Activated T-cell treated with anti-CD3 and anti-CD28 coated beads for 4 hours (primary cell): ENCODE results near the gene EFCAB13.
A peak's percentile ranks its signal among the peaks of the same experiment; 100 is the strongest.

ENCODE experiments used
- DNase-seq: peaks from one replicate; pipeline ENCODE4 v3.0.0-alpha.2; 2020

The EFCAB13 gene

DNA sequence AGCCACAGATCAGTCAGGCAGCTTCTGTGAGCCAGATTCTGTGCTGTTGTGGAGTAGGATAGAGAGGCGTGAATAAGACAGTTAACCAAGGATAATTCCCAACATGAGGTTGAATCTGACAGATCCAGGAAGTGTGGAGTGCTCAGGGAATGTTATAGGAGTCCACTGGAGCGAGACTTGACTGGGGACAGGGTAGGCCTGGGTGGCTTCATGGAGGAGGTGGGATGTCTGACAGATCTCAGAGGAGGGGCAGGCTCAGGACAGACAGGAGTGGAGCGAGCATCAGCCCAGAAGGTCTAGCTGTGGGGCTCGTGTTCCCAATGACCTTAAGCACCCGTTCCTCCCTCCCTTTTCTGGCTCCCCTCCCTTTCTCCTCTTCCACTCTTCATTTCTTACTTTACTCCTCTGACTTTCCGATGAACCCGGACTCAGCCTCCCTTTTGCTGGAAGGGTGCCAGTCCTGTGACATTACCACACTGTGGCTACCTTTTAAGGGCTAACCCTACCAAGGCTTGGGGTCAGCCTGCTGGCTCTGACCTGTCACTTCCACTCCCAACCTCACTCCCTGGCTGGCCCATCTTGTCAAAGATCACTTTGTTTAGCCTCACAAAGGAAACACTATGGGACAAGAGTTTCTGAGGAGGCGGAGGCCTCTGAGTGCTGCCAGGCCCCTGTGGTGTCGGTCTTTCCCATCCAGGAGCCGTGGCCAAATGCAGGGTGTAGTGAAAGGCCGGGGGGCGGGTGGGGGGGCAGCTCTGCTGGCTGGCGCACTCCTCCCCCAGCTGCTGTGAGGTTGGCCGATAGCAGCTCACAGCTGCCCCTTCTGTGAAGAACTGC, 28.5 kb upstream of the EFCAB13 start:
- DNase-seq, result no peak

DNA sequence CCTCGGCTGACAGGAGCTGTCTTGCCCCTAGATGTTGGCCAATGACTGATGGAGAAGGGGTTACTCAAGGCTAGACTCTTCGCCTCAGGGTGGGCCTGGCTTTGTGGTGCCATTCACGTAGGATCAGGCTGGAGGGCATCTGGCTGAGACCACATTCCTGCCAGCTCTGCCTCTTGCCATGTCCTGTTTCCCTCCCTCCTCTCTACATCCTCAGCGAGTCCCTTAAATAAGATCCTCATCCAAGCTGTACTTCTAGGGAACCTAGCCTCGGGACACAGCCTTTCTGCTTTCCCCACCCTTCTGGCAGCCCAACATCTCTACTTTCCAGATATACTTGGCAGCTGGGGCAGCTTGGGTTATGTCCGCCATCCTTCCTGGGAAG, 27.9 kb upstream of the EFCAB13 start:
- no peak for DNase-seq

DNA sequence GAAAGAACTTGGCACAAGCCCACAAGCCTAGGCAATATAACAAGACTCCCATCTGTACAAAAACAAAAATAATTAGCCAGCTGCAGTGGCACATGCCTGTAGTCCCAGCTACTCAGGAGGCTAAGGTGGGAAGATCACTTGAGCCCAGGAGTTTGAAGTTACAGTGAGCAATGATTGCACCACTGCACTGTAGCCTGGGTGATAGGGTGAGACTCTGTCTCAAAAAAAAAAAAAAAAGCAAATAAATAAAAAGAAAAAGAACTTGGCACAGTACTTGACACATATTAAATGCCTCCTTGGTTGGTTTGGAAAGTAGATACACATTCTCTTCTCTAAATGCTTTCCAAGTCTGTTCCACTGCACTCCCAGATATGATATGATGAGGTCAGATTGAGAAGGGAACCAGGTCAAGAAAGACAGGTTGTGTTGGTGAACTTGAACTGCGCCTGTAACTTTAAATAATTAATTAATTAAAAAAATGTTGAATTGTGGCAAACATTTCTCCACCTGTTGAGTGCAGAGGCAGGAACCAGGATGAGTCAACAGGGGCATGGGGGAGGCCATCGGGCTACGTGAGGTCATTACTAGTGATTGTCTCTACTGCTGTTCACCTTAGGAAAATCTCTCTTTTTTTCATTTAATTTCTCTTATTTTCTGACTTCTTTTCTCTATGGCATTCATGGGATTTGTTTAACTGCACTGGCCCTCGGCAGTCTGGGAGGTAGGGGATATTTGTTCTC, 25.9 kb upstream of the EFCAB13 start:
- DNase-seq, result no peak

DNA sequence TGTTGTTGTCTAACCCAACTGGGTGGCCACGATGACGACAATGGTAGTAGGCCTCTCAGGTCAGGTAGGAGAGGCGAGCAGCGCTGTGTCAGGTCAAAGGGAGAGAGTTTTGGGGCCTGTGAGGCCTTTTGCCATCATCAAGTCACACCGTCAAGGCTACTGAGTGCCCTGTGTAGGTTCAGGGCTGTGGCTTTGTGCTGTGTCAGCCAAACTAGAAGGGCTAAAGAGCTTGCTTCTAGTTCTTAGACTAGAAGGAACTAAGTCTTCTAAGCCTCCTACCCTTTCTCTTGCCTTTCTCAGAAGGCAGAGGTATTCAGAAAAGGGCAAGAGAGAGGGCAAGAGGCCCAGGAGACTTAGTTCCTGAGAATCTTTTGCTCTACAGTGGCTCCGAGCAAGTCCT, 25.0 kb upstream of the EFCAB13 start:
- DNase-seq, result no peak

DNA sequence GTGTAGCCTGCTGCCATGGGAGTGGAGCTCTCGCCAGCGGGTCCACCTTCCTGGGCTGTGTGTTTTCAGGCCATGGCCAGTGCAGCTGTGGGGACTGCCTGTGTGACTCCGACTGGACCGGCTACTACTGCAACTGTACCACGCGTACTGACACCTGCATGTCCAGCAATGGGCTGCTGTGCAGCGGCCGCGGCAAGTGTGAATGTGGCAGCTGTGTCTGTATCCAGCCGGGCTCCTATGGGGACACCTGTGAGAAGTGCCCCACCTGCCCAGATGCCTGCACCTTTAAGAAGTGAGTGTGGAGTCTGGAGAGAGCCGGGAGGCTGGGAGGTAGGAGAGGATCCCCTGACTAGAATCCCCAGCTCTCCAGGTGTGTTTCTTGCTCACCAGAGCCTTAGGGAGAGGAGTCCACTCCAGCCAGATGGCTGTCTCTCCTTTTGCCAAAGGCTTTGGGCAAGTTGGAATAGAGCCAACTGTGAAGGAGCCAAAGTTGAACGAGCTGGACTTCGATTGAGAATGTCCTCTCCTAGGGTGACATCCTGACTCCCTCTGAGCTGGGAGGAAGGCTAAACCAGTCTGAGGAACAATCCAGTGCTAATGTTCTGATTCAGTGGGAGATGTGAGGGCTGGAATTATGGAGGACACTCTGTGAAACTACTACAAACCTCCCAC, 24.4 kb upstream of the EFCAB13 start:
- DNase-seq, result no peak

DNA sequence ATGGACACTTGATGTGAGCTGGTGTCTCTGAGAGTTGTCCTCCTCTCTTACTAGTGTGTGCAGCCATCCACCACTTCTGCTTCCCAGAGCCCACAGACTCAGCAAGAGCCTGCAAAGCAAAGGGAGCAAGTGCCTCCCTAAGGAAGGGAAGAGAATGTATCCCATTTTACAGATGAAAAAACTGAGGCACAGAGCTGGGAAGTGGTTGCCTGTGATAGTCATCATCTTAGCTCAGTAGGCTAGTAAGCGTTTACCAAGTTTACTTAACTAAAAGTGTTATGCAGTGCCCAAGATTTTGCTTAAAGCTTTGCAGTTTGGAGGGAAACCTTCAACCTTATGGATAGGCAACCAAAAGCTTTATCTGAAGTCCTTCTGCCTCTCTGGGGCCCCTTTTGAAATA, 23.0 kb upstream of the EFCAB13 start:
- DNase-seq, result no peak

DNA sequence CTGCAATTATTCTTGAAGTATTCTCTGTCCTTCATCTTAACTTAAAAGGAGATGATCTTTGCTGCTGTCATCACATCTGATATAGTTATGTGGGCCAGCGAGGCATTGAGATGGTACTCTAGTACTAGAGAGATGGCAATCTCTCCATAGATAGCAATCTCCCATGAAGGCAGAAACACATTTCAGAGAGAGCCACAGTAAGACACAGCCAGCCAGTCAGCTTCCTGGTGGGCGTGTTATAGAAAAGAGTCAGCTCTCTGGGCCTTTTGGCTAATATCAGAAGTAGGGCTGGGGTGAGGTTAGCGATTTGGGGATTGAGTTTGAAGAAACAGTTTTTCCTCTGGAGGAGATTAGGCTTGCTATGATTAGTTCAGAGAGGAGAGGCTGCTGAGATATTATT, 22.6 kb upstream of the EFCAB13 start:
- no peak for DNase-seq

DNA sequence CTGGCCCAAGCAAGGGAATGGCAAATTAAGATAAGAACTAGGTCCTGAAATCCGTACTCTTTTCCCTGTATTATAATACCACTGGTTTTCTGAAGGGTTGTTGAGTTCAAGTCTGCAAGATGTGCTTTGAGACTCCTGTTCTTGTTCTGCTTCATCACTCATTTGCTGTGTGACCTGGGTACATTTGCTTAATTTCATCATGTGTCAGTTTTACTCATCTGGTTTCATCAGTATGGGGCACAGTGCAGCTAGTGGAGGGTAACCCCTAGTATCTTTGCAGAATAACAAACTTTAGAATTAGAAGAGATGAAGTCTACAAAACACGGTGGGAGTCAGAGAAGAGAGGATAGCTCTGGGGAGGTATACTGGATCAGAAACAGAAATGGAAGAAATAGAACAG, 21.9 kb upstream of the EFCAB13 start:
- no peak for DNase-seq

DNA sequence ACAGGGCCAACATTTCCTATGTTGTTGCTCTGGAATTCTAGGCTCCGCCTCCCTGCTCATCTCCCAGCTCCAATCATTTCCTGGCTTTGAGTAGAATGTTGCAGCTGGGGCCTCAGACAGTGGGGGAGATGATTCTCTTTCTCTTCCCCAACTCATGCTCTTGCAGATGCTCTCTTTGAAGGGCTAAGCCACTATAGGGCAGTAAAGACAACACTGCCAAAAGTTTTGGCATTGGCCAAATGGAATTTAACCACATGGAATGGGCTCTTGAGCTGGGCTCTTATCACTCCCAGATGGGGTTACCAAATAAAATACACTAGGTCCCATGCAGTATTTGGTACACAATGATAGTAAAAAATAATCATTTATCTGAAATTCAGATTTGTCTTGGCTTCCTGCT, 19.6 kb upstream of the EFCAB13 start:
- no peak for DNase-seq

DNA sequence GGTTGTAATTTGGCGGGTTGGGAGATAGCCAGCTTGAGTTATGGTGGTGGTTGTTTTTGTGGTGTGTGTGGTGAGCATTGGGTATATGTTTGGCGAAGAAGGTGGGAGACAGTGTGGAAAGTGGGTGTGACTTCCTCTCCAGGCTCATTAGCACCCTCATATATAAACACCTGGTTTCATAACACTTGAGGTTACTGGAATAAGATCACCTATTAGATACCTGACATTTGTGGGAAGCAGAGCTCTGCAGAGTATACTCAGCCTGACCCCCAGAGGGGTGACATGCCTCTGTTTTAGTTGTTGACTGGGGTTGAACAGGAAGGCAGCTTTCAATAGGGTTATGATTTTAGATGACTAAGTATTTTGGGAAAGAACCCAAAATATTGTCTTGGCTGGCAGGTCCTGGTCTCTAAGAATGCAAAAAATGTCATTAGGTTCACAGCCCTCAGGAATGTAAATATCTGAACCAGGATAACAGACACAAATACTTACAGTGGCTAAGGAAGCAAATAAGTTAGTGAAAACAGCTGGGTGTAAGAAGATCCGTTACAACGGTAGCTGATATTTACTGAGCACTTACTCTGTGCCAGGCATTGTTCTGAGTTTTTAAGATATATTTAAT, 18.3 kb upstream of the EFCAB13 start:
- DNase-seq, result no peak

DNA sequence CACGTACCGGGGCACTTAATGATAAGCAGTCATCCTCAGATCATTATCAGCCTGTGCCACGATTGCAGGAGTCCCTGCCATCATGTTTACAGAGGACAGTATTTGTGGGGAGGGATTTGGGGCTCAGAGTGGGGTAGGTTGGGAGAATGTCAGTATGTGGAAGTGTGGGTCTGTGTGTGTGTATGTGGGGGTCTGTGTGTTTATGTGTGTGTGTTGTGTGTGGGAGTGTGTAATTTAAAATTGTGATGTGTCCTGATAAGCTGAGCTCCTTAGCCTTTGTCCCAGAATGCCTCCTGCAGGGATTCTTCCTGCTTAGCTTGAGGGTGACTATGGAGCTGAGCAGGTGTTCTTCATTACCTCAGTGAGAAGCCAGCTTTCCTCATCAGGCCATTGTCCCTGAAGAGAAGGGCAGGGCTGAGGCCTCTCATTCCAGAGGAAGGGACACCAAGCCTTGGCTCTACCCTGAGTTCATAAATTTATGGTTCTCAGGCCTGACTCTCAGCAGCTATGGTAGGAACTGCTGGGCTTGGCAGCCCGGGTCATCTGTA, 13.5 kb upstream of the EFCAB13 start:
- DNase-seq, result no peak

DNA sequence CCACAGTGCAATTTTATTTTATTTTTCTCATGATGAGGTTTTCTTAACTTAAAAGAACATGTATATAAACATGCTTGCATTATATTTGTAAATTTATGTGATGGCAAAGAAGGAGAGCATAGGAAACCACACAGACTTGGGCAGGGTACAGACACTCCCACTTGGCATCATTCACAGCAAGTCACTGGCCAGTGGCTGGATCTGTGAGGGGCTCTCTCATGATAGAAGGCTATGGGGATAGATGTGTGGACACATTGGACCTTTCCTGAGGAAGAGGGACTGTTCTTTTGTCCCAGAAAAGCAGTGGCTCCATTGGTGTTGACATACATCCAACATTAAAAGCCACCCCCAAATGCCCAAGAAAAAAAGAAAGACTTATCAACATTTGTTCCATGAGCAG, 12.3 kb upstream of the EFCAB13 start:
- DNase-seq, result no peak

DNA sequence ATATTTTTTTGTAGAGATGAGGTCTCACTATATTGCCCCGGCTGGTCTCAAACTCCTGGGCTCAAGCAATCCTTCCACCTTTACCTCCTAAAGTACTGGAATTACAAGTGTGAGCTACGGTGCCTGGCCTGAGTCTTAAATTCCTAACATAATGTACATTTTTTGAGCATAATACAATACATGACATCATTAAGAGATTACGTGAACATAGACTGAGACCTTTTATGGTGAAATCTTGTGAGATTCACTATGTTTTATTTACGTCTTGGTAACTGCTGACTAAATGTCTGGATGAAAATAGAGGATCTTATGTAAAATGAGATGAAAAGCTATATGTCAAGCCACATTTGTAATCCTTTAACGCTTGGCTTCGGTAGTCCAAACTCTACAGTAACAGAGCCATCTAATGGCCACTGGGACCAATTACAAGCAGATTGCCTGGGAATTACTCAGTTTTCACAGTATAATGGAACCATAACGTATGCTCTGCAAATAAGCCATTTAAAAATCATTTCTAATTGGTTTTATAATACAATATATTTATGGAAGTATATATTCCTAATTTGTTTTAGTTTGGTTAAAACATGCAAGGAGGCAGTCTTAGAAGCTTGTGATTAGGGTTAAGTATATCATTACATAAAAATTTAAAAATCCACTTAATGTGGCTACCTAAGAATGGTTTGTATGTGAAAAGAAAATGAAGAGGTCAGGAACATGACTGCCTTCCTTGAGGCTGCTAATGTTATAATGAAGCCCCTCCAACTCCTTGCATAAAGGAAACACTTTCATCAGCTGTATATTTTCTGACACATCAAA, 8.1 kb upstream of the EFCAB13 start:
- no peak for DNase-seq

DNA sequence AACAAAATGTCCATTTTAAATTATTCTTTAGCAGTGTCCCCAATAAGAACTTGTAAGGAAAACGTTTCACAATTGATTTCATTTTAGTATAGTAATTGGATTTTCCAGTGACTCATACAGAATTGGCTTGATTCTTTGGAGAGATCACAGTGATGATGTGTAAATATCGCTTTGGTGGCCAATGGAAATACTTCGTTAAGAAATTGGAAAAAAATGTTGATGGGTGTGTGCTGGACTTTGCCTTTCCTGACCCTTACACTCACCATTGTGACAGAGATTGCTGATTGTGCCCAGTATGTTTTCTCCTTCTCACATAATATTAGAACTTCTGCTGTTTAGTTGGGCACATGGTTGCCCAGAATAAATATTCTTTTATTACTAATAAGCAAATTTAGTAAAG, 7.4 kb upstream of the EFCAB13 start:
- DNase-seq, result no peak

DNA sequence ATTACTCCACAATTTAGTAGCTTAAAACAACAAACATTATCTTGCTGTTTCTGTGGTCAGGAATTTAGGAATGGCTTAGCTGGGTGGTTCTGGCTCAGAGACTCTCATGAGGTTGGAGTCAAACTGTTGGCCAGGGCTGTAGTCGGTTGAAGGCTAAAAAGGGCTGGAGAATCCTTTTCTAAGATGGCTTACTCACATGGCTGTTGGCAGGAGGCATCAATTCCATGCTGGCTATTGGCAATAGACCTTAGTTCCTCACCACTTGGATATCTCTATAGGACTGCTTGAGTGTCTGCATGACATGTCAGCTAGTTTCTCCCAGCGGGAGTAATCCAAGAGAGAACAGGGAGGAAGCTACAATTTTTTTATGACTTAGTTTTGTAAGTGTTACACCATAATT, 6.6 kb upstream of the EFCAB13 start:
- no peak for DNase-seq

DNA sequence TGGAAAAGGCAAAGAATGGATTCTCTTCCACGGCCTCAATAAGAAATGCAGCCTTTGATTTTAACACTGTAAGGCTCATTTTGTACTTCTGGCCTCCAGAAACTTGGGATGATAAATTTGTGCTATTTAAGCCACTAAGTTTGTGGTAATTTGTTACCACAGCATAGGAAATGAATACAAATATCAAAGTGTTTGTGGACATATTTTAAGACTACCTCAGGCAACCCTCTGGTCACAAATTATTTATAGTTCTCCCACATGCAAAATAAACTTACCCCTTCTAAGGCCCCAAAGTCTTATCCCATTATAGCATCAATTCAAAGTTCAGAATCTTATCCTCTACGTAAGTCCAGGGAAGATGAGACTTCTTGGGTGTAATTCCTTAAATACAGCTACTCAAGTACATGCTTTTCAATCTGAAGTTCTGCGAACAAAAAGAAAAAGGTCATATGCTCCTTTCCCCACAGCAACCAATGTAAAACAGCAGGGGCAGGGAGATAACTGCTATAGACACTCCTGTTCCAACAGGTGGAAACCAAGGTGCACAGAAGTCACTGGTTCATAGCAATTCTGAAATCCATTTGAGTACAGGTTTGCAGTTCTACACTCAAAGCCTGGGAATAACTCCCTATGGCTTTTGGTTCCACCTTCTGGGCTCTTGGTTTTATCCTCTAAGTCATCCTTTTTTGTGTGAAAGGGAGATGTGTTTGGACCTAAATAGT, 5.4 kb upstream of the EFCAB13 start:
- DNase-seq, result no peak

DNA sequence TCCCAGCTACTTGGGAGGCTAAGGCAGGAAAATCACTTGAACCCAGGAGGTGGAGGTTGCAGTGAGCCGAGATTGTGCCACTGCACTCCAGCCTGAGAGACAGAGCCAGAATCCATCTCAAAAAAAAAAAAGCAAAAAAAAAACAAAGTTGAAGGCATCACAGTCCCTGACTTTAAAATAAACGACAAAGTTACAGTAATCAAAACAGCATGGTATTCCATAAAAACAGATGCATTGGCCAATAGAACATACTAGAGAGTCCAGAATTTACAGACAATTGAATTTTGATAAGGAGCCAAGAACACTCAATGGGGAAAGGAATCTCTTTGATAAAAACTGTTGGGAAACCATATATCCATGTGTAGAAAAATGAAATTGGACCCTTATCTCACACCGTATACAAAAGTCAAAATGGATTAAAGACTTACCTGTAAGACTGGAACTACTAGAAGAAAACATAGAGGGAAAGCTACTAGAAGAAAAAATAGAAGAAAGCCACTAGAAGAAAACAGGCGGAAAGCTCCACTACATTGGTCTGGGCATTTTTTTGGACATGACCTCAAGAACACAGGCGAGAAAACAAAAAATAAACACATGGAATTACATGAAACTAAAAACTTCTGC, 2.8 kb upstream of the EFCAB13 start:
- no peak for DNase-seq

DNA sequence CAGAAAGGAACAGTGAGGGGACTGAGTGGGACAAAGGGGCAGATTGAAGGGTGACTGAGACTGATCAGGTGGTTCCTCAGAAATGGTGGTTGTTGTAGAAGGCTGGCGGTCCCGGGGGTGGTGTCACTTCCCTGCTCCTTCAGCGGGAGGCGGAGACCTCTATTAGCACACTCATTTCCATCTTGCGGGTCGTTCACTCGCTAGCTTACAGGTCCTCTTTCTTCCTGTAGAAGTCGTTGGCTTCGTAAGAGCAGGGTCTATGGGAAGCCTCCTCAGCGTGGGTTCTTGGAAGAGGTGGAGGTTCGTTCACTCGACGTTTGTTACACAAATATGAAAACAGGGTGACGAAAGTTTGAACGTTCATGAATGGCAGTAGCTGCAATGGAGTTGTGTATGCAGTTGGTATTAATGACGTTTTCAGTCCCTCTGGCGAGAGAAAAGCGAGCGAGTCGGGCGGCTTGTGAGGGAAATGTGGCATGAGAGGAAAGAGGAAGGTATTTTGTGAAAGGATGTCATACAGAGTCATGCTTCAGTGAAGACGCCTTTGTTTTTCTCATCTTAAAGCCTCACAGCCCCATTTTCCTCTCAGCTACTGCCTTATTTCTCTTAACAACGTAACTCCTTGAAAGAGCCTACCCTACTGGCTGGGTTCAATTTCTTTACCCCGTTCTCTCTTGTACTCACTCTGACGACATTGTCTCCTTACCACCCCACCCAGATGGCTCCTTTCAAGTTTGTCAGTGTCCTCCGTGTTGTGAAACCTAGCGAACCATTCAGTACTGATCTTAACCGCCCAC, 667 bp downstream of the EFCAB13 start:
- peak; percentile 23 for DNase-seq

DNA sequence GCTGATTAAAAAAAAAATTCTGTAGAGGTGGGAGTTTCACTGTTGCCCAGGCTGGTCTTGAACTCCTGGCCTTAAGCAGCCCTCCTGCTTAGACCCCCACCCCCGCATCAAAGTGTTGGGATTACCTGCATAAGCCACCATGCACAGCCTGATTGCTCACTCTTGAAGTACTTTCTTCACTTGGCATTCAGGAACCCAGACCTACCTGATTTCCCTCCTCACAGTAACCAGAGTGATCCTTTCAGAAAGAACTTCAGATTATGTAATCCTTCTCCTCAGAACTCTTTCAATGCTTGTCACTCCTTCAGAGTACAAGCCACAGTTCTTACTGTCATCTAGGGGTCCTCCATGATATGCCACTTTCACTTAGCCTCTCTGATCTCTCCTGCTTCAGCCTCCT, 1.4 kb downstream of the EFCAB13 start:
- DNase-seq, result no peak

DNA sequence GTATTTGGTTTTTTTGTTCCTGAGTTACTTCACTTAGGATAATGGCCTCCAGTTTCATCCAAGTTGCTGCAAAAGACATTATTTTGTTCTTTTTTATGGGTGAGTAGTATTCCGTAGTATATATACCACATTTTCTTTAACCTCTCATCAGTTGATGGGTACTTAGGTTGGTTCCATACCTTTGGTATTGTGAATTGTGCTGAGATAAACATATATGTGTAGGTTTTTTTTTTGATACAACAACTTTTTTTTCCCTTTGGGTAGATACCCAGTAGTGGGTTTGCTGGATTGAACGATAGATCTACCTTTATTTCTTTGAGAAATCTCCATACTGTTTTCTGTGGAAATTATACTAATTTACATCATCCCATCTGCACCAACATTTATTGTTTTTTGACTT, 6.8 kb downstream of the EFCAB13 start:
- no peak for DNase-seq
